Aorta (tissue), 5 donors: ENCODE results near the gene PPIB. TPM values are rescaled to one million over a fixed set of nuclear protein-coding genes. Genes with fewer than 3 reads are reported as not detected.

Experiments used
- ATAC-seq: fragments of 200-7000 bp; cut with Tn5 transposase; one replicate; pipeline ENCODE4 v1.9.1; 2022; ENCODE audit warnings: moderate library complexity; ENCODE audit not compliant: low FRiP score
- DNase-seq, 2 donors: peaks; one replicate each; pipeline ENCODE4 v3.0.0-alpha.2; 2020
- H3K27ac ChIP-seq, 2 donors: one replicate each; pipeline ENCODE4 v1.5.1; 2013; ENCODE audit warnings: low read length in 2 of 2, mild to moderate bottlenecking in 2 of 2, moderate library complexity in 2 of 2, control low read depth in 1 of 2, inconsistent platforms in 1 of 2, low read depth in 1 of 2
- H3K27me3 ChIP-seq, 2 donors: one replicate each; pipeline ENCODE4 v1.6.1; 2013; ENCODE audit warnings: control low read depth in 1 of 2, low read length in 1 of 2, mild to moderate bottlenecking in 1 of 2, moderate library complexity in 1 of 2; ENCODE audit not compliant: insufficient read depth in 2 of 2, control insufficient read depth in 1 of 2
- H3K36me3 ChIP-seq, 2 donors: one replicate each; pipeline ENCODE4 v1.6.1; 2013; ENCODE audit warnings: control low read depth in 1 of 2, low read length in 1 of 2, mild to moderate bottlenecking in 1 of 2; ENCODE audit not compliant: insufficient read depth in 2 of 2, control insufficient read depth in 1 of 2
- H3K4me1 ChIP-seq, 2 donors: one replicate each; pipeline ENCODE4 v1.6.1; 2013; ENCODE audit warnings: low read length in 2 of 2, control low read depth in 1 of 2, mild to moderate bottlenecking in 1 of 2, moderate library complexity in 1 of 2; ENCODE audit not compliant: insufficient read depth in 2 of 2, control insufficient read depth in 1 of 2
- H3K4me3 ChIP-seq, 2 donors: one replicate each; pipeline ENCODE4 v1.5.1; 2013; ENCODE audit warnings: low read length in 2 of 2, control low read depth in 1 of 2, mild to moderate bottlenecking in 1 of 2
- H3K9me3 ChIP-seq: one replicate; pipeline ENCODE4 v1.6.1; 2013; ENCODE audit warnings: mild to moderate bottlenecking, low read length; ENCODE audit not compliant: control insufficient read depth
- WGBS, 2 donors: extraction: QIAGEN DNeasy Blood & Tissue Kit; methylation state at CpG; one replicate each; pipeline ENCODE4 v1.1.7; 2013; 5-methylcytosine and 5-hydroxymethylcytosine counted together
- intact Hi-C, 2 donors: fragments of 100-400 bp; cut with DNase I; formaldehyde crosslinking; loops; one replicate each; pipeline versions ENCODE4 v1.14.2 to v1.15.0; 2022
- long read RNA-seq, 2 donors: library from polyadenylated mRNA; unstranded; transcript quantifications; one replicate each; pipeline ENCODE4 v2.0.0, GENCODE V29; 2020 to 2021
- polyA plus RNA-seq, 2 donors: library from polyadenylated mRNA; stranded (reverse); fragments of 200-250 nt; gene quantifications; one replicate each; pipeline ENCODE4 v1.2.3, GENCODE V29; 2013
- total RNA-seq, 2 donors: library from RNA; stranded (reverse); fragmentation: NEBNext Ultra II Directional; extraction: Animal tissue kit (Norgen Biotek cat#: 25700); gene quantifications; one replicate each; pipeline ENCODE4 v1.2.1, GENCODE V29; 2021
- donor health status: healthy with polysubstance abuse.
- donor health status: Bipolar disorder and iron deficiency.
- donor health status: DM: no; HTN: no; CAD: no.
- donor health status: DM: no; HTN: no; CAD: no.
- donor health status: DM: yes; HTN: yes; CAD: no.

Gene PPIB
- 100 to 1,000 TPM; 362 to 395 TPM for total RNA-seq
- 100 to 1,000 TPM; 293 to 699 TPM for polyA plus RNA-seq
- long read RNA-seq, donor 1, transcript PPIB-201 (5 exons, 1,081 nt) = major isoform, 315 of 331 reads
- long read RNA-seq, donor 1, partial matches to known transcripts = 12 of 331 reads
- long read RNA-seq, donor 1, other reads (novel, unspliced or antisense) = 3 of 331 reads
- long read RNA-seq, donor 2, transcript PPIB-201 (5 exons, 1,081 nt) = major isoform, 166 of 176 reads
- long read RNA-seq, donor 2, partial matches to known transcripts = 8 of 176 reads
- long read RNA-seq, donor 2, other reads (novel, unspliced or antisense) = 2 of 176 reads

DNA sequence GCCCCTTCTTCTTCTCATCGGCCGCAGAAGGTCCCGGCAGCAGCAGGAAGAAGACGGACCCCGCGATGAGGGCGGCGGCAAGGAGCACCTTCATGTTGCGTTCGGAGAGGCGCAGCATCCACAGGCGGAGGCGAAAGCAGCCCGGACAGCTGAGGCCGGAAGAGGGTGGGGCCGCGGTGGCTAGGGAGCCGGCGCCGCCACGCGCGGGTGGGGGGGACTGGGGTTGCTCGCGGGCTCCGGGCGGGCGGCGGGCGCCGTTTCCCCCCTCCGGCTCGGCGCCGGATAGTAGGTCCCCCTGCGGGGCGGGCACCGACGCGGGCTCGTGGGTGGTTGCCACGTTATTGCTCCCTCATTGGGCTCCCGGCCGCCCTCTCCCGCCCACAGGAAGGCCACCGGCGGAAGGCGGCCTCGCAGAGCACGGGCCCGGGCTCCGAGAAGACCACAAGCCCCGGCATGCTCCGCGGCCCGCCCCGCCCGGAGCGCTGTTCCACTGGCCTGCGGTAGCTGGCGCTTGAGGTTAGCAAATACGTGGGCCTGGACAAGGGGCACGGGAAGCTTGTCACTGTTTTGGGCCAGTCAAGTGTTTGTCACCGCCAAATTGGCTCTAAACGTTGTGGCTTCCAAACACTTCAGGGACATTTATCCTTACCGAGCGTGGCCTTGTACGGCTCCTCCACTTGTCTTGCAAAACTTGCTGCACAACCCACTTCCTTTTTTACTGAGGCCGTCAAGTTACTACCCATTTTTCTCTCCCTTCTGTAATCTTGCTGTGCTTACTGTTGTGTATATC lies at the start of gene PPIB:
Gene PPIB, minus strand, starts transcription at position 154 of the 790 bp plus-strand sequence. Its CDS starts 36 bp downstream, at position 118.
- Histone ChIP-seq H3K9me3 (no peaks in the 10 kb centered on the region), H3K4me3 (peak within 1 kb of the TSS; percentile 63 to 97), H3K27ac (peak within 1 kb of the TSS in 1 of 2 donors; percentile 64), H3K36me3 (peaks cover 2 to 8% of the 10 kb centered on the region in 2 donors), H3K27me3 (no peaks in the 10 kb centered on the region), H3K4me1 (peaks cover 0 to 2% of the 10 kb centered on the region in 2 donors)
- 0% methylated on average over 45 to 69 of the region's 69 CpGs for WGBS, 2 donors
- ATAC-seq (peak; percentile 99), DNase-seq (peak; percentile 99)
- intact Hi-C loops = loop anchor here (1.0 to 10.0 kb wide), 4 partner anchors 71 to 222 kb away; partner anchors contain the start of genes CSNK1G1 (in 2 of the 2), CIAO2A (in 1 of the 2), PCLAF (in 1 of the 2) and TRIP4 (in 1 of the 2)

DNA sequence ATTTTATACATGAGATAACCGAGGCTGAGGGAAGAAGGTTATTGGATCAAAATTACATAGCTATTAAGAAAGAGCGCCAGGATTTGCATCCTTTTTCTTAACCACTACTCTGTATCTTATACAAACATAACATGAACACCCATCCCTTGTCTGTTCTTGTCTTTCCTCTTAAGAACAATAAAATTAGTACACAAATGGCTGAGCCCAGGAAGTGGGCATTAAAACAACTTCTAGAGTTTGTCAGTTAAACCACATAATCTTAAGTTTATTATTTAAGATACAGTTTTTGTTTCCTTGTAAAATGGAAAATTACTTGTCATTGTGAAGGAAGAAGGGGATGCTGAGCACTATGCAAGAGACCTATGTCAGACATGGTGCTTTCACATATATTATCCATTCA lies 48.9 kb upstream of the PPIB start:
- Histone ChIP-seq H3K9me3 (no peaks in the 10 kb centered on the region), H3K4me3 (no peak overlapping the region), H3K27me3 (no peaks in the 10 kb centered on the region), H3K27ac (no peak overlapping the region), H3K36me3 (peaks cover 0 to 2% of the 10 kb centered on the region in 2 donors), H3K4me1 (no peaks in the 10 kb centered on the region)
- ATAC-seq (no peak), DNase-seq (no peak)
- WGBS, 2 donors = 95% methylated on average over 2 of the region's 2 CpGs
- intact Hi-C loops = no loop called here

DNA sequence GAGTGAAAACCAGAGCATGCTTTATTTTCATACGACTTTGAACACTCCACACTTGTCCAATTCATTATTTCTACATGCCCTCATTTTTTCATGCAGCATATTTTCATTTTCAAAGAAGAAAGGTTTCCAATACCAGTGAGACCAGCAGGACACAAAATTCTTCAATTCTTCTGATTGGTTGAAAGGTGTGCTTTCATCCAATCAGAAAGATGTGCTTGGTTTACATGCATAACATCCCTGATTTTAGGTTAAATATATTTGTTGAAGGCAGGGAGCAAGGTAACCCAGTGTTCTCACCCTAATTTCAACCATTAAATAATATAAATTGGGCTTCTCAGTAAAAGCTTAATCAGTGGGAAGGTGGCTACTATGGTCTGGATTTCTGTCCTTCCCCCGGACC lies 47.5 kb upstream of the PPIB start:
- H3K27ac ChIP-seq = no peak overlapping the region
- DNase-seq (no peak), ATAC-seq (no peak)
- 60% methylated on average over 2 of the region's 2 CpGs for WGBS, 2 donors
- H3K4me3 ChIP-seq = no peak overlapping the region
- no peaks in the 10 kb centered on the region for H3K4me1 ChIP-seq
- H3K9me3 ChIP-seq = no peaks in the 10 kb centered on the region
- H3K36me3 ChIP-seq = peaks cover 0 to 2% of the 10 kb centered on the region in 2 donors
- no peaks in the 10 kb centered on the region for H3K27me3 ChIP-seq
- intact Hi-C loops = no loop called here

DNA sequence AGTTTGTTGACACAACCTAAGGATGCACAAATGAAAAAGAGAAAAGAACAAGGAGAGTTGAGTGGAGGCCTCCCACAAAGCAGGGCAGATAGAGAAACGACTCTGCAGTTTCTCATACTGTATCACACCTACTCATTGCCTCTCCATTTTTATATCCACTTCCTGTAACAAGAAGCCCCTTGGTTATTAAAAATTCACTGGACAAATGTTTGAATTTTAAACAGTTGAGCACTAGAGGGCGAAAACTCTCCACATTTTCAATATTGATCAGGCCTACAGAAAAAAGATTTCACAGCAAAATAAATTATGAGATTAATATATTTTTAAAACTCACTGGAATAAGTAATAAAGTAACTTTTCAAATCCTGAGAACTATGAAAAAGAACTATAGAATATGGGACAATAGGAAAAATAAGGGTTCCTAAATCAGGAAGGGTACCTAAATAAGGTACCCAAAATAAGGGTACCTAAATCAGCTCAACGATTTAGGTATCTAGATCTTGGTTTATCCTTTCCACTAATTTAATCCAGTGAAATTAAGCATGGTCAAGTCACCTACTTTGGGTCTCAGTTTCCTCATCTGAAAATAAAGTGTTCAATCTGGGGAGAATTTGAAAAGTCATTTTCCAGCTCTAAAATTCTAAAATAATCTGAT lies 47.0 kb upstream of the PPIB start:
- Histone ChIP-seq H3K27me3 (no peaks in the 10 kb centered on the region), H3K4me3 (no peak overlapping the region), H3K27ac (no peak overlapping the region), H3K4me1 (no peaks in the 10 kb centered on the region), H3K9me3 (no peaks in the 10 kb centered on the region), H3K36me3 (peaks cover 0 to 2% of the 10 kb centered on the region in 2 donors)
- intact Hi-C loops = loop anchor here in 1 of 2 donors (10.0 kb wide), 1 partner anchor 145 kb away; the partner anchor contains the start of gene CSNK1G1
- WGBS, 2 donors = 46 to 49% methylated on average over 3 of the region's 3 CpGs
- no peak for DNase-seq
- no peak for ATAC-seq

DNA sequence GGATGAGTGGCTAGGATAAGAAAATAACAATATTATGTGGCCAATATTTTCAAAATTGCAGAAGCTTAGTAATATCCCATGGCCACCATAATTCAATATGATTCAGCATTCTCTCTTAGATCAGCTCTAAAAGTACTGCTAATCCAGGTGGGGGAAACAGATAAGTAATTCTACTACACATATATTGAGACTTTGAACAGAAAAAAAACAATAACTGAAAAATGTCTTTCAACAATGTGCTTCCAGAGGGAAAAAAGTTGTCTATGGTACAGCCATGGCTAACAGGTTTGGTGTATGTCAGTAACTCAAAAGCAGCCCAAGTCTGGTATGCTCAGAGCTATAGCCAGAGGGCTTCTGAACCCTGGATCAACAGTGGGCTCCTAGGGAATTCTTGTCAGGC lies 42.4 kb upstream of the PPIB start:
- H3K27ac ChIP-seq = no peak overlapping the region

DNA sequence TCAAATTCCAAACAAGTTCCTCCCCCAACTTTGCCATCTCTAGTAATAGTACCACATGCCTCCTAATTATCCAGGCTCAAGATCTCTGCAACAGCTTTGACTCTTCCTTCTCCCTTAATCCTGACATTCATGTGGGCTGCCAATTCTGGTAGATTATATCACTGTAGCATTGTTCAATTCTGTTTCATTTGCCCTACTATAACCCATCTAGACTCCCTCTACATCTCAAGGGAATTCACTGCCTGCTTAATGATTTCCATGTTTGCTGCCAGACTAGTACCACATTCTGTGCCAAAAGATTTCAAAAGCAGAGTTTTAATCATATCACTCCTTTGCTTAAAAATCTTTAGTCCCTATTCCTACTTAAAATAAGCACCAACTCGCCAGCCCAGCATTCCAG lies 34.6 kb upstream of the PPIB start:
- no peak for DNase-seq
- no peaks in the 10 kb centered on the region for H3K4me1 ChIP-seq
- intact Hi-C loops = no loop called here
- H3K36me3 ChIP-seq = peaks cover 2 to 3% of the 10 kb centered on the region in 2 donors
- 26 to 51% methylated on average over 1 of the region's 1 CpG for WGBS, 2 donors
- no peaks in the 10 kb centered on the region for H3K27me3 ChIP-seq
- H3K27ac ChIP-seq = no peak overlapping the region
- no peaks in the 10 kb centered on the region for H3K9me3 ChIP-seq
- peak; percentile 29 for ATAC-seq
- H3K4me3 ChIP-seq = no peak overlapping the region

More for the DNA sequence above, 42.4 kb upstream of the PPIB start:
- Histone ChIP-seq H3K9me3 (no peaks in the 10 kb centered on the region), H3K27me3 (no peaks in the 10 kb centered on the region), H3K4me3 (no peak overlapping the region), H3K36me3 (peaks cover 3 to 8% of the 10 kb centered on the region in 2 donors), H3K4me1 (no peaks in the 10 kb centered on the region)
- intact Hi-C loops = loop anchor here in 1 of 2 donors (10.0 kb wide), 1 partner anchor 150 kb away; the partner anchor contains the start of gene CSNK1G1
- DNase-seq (no peak), ATAC-seq (no peak)

DNA sequence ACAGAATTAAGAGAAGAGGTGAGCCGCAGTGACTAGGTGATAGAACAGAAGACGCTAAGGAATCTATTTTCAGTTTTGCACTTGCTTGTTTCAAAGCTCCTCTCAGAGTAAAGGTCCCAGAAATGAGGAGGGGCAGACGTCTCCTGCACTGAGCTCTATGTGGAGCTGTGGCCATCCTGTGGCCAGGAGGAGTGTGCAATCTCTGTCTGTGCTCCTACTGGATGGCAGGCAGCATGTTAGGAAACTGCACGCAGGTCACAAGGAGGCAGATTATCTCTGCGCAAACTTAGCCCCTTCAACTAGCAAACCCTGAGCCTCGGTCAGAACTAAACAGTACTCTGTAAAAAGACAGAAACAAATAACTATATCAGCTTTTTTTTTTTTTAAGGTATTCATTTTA lies 31.1 kb upstream of the PPIB start:
- WGBS, 2 donors = 90 to 94% methylated on average over 6 of the region's 6 CpGs
- Histone ChIP-seq H3K4me1 (no peaks in the 10 kb centered on the region), H3K27me3 (no peaks in the 10 kb centered on the region), H3K36me3 (peaks cover 0 to 2% of the 10 kb centered on the region in 2 donors), H3K27ac (no peak overlapping the region), H3K9me3 (no peaks in the 10 kb centered on the region), H3K4me3 (no peak overlapping the region)
- DNase-seq (no peak), ATAC-seq (no peak)
- intact Hi-C loops = no loop called here

DNA sequence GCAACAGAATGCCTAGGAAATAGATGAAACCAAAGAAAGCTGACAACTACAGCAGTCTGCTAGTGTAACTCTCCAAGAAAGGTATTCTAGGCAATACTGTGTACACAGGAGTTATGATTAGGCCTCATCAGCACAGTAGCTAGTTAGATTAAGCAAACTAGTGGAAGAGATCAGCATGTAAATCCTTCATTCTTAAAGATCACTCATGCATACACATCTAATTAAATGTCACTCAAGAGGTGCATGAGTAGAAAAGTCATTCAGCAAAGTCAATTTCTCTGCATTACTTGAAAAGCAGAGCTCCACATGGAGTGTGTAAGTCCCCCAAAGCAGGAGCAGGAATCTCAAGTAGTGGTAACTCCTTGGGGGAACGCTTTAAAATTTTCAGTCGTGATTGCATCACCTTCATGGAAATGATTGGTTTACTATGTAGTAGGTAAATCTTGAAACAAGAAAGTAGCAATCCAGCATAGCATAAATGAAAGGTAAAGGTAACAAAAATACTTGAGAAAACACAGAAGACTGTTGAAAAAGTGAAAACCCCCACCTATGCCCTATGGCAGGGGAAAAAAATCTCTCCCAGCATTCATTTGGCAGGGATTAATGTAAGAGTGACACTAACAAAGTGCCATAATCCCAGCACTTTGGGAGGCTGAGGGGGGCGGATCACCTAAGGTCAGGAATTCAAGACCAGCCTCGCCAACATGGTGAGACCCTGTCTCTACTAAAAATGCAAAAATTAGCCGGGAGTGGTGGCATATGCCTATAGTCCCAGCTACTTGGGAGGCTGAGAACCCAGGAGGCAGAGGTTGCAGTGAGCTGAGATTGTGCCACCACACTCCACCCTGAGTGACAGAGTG lies 29.4 kb upstream of the PPIB start:
- intact Hi-C loops = no loop called here
- peaks cover 0 to 4% of the 10 kb centered on the region in 2 donors for H3K36me3 ChIP-seq
- no peaks in the 10 kb centered on the region for H3K9me3 ChIP-seq
- WGBS, 2 donors = 90 to 95% methylated on average over 5 of the region's 5 CpGs
- DNase-seq = no peak
- no peak overlapping the region for H3K4me3 ChIP-seq
- no peaks in the 10 kb centered on the region for H3K27me3 ChIP-seq
- H3K4me1 ChIP-seq = no peaks in the 10 kb centered on the region
- ATAC-seq = no peak
- no peak overlapping the region for H3K27ac ChIP-seq
